GM19452 (cell line): ENCODE measurements around the gene TGM1.
A peak's percentile ranks its signal among the peaks of the same experiment; 100 is the strongest.

Source experiments
- ATAC-seq: cut with Tn5 transposase; IDR thresholded peaks from one replicate; pipeline ENCODE4 v1.9.1; 2021; ENCODE audit not compliant: unreplicated experiment

TGM1 gene

DNA sequence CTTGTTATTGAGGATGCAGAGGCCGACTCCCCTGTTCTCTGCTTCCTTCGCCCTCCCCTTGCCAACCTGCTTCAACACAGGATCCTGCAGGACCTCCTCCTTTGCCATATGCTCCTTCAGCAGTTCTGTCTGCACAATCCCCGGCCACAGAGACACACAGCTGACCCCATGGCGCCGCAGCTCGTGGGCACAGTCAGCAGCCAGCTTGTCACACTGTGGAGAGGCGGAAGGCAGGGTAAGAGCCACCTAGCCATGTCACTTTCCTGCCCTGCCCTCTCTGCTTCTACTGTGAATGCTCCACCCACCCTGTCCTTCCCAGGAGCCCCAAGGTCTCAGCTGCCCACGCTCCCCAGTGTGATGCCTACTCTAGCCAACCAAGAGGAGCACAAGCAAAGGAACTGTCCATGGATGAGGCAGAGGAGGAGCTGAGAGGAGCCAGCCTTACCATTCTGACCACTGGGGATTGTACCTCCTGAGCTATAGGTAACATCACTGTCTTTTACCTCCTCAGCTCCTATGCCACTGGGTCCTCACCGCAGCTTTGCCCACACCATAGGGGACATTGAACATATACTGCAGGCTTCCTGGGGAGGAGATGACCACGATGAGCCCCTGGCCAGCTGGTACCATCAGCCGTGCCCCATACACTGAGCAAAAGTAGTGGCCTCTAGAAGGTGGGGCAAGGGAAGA, 29.3 kb upstream of the TGM1 start:
- ATAC-seq: no peak

DNA sequence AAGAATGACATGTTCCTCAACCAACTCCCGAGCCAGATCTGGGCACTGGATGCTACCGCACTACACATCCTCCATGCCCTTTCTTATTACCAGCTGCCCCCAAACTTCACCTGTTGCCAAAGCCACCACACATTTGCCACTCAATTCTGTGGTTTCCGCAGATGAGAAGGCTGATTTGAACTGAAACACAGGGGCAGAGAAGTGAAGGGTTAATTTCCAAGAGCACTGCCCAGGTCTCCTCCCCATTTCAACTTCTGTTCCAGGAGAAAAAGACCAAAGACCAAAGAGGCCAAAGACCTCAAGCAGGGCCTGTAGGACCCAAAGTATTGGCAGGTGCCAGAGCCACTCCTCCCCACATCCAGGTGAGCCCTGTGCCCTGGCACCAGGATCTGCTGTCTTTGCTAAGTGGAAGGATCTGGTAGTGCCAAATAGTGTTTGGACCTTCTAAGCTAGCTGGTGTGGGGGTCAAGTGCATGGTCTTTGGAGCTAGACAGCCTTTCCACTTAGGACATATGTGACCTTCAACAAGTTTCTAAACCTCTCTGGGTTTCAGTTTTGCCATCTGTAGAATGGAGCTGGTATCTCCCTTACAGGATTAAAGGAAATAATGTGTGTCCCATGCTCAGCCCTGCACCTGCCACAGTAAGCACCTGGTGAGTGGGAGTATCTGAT, 28.6 kb upstream of the TGM1 start:
- ATAC-seq: no peak

DNA sequence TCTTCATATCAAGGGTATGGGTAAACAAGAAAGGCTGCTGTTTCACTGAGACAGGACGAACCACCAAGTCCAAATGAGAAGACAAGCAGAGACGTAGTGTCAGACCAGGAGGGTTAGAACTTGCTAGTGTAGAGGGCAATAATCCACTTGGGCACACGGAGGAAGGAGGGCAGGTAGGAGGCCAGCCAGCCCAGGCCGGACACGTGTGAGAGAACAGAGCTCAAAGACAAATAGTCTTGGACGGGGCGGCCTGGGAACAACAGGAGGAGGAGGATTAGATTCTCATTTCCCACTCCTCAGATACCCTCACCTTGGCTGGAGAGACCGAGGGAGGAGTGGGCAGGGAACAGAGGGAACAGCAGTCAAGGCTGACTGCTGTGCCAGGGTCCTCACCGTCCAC, 27.8 kb upstream of the TGM1 start:
- ATAC-seq: no peak

DNA sequence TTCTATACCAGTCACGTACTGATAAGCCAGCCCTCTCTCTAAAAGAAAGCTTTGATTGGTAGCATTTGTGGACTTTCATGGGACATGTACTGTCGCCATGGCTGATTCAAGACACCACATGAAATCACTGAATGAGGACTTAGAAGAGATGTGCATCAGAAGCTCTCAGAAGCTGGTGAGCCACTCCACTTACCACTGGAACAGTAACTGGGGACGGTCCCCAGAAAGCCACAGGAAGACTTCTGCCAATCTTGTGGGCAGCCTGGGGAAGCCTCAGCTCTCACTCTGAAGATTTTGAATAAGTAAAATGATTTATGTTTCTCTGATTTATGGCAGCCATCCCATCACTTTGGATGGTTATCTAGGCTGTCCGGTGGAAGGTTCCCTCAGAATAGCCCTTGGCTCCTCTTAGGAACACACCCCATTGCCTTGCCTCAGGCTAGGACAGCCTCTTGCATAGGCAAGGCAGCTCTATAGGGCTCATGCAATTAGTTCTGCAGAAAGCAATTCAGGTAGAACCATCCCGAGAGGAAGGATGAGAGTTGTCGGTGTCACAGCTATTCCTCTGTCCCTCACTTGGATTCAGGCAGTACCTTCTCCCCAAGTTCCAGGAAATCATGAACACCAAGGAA, 26.8 kb upstream of the TGM1 start:
- peak; percentile 78 for ATAC-seq

DNA sequence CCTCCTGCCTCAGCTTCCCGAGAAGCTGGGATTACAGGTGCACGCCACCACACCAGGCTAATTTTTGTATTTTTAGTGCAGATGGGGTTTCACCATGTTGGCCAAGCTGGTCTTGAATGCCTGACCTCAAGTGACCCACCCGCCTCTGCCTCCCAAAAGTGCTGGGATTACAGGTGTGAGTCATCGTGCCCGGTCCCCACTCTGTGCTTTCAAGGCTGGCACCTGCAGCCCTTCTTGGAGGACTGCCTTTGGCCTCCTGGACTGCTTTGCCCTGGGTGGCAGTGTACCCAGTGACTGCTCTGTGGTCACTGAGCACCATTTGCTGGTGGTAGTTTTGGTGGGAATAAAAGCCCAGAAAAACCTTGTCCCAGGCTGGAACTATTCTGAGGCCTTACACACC, 24.0 kb upstream of the TGM1 start:
- ATAC-seq: no peak

DNA sequence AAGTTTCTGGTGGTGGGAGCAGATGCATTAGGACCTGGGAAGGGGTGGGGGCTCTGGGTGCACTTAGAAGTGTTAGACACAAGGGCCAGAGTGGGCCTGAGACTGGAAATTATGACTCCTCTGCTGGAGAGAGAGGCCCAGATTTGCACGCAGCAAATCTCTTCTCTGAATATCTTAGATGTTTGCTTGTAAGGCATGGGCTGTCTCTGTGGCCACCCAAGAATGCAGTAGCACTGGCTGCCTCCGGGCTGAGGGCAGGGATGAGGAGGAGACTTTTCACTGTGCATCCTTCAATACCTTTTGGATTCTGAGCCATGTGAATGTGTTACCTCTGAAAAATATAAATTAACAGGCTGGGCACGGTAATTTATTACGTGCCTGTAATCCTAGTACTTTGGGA, 22.4 kb upstream of the TGM1 start:
- ATAC-seq: no peak

DNA sequence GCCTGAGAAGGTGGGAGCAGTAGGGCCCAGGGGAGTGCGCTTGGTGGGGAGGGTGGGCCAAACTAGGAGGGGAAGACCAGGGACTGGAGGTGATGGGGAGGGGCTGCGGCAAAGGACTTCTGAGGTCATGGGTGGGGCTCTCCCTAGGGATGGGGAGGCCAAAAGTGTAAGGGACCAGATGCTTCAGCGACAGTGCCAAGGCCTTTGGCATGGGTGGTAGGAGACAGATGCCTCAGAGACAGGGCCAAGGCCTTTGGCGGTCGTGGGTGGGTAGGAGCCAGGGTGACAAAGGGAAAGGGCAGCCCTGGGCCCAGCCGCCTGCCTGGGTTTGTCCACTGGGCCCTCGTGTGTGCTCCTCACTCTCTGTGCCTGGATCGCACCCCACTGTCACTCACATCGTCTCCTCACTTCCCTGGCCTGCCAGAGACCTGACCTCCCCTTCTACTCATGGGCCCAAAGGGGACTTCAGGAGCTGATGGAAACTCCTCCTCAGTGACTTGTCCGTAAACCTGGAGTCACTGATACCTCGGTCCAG, 21.6 kb upstream of the TGM1 start:
- ATAC-seq: no peak

DNA sequence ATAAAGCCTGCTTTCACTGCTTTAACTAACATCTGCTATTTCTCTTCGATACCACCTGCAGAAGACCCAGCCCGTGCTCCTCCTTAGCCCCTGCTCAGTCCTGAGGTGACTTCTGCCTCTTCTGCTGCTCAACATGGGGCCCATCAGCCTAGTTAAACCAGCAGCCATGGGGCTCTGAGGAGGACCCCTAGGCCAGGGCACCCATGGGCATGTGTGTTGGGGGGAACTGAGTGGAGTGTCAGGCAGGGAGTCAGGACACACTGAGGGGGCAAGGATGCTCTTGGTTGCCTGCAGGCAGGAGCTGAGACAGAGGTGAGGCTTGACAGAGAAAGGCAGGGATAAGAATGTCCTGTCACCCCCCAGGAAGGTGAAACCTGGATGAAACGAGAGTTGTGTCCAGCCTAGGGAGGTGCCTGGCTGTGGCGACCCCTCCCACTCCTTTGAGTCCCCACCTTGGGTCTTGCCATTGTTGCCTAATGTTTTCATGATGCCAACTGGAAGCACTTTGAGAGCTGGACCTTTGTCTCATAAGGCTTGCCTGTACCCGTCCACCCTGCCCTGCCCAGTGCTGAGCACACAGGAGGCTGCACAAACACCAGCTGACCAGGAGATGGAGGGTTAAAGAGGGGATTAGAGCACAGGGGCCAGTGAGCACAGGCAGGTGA, 21.0 kb upstream of the TGM1 start:
- no peak for ATAC-seq

DNA sequence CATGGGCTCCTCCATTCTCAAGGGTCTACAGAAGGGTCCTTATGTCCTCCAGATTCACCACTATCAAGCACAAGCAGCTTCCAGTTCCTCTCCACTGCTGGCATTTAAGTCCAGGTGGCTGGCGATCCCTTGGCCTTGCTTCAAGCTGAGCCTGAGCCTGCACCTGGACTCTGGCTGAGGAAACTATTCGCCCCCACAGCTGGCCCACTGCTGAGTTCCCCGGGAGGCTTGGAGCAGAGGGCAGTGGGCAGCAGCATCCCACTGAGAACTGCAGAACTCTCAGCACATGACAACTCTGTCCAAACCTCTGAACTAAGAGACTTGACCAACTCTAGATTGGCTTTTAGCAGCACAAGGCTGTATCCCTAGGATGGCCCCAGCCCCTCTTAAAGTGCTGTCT, 19.8 kb upstream of the TGM1 start:
- no peak for ATAC-seq

DNA sequence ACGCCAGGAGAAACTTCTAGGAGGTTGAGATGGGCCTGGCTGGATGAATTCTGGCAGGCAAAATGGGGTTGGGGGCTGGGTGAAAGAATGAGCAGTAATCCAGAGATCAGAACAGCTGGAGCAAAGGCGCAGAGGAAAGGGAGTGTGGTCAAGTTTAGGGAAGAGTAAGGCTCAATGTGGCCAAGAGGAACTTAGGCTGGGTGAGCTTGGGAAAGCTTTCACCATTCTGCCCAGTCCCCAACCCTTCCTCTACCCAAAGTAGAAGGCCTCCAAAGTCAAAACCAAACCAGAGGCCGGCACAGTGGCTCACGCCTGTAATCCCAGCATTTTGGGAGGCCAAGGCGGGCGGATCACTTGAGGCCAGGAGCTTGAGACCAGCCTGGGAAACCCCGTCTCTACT, 18.7 kb upstream of the TGM1 start:
- no peak for ATAC-seq

DNA sequence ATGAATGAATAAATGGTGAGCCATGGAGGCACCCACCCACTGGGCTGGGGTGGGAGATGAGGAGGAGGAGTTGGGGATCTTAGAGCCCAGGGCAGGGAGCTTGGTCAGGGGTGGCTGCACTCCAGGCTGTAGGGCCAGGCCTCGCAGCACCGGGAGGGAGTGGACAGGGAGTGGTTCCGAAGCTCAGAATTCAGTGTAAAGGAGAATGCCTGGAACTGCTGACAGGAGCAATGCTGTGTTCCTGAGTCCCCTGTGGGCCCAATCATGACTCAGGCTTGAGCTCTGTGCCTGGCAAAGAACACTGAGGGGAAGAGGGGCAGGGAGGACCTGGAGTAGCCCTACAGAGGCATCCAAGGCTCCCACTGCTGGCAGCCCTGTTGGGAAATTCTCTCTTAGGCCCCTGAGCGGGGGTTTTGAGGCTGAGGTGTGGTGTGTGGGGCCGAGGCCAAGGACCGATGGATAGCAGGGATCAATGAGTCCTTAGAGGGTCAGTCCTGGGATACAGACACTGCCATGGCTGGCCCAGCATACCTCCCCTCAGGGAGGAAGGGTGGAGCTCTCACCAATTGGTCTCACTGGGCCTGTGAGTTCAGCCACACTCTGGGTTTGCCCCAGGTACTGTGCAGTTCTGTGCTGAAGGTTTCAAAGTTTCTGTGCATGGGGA, 18.0 kb upstream of the TGM1 start:
- ATAC-seq: no peak

DNA sequence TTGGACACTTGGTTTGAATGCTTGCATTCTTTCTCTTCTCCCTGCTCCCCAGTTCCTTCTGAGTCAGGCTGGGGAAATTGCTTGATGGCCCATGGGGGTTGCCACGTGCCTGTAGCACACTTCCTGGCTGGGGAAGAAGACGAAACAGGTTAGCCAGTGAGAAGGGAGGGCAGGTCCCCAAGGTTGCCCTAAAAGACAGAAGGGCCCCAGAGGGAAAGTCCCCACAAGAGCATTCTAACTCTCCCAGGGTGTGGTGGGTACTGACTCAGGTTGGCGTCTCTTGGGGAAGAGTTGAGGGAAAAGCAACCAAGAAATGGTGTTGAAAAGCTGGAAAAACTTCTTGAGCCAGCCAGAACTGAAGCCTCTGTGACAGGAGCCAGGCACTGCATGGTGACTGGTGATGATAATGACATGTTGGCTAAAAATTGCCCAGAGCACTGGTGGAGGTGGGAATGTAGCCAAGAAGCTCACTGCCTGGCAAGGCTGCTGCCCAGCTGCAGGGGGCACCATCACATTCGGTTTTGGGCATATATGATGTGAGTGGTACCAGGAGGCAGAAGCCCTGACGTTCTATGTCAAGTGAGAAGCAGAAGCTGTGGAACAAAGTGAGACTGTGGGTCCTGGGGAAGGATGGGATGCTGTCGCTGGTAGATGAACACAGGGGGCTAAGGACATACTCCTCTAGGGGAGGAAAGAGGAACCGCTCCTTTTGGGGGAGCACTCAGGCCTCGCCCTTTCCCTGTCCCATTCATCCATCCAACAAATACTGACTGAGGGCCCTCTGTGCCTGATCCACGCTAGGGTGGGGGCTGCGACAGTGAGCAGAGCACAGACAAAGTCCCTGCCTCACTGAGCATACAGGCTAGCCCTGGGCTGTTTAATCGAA, 16.6 kb upstream of the TGM1 start:
- ATAC-seq: peak; percentile 57

DNA sequence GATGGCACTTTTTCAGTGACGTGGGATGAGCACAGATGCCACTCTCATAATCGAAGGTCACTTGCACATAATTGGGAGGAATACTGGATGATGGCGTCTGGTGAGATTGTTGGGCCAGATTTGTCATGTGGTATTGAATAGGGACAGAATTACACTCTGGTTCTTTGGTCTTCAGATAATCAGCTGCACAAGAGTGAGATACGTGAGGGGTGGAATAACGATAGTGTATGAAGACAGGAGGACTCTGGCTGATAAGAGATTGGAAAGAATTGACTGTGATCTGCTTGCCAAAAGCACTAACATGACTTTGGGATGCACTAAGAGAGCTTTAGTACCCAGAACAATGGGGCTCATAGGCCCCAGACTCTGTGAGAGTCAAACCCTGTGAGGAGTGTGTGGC, 15.4 kb upstream of the TGM1 start:
- no peak for ATAC-seq

DNA sequence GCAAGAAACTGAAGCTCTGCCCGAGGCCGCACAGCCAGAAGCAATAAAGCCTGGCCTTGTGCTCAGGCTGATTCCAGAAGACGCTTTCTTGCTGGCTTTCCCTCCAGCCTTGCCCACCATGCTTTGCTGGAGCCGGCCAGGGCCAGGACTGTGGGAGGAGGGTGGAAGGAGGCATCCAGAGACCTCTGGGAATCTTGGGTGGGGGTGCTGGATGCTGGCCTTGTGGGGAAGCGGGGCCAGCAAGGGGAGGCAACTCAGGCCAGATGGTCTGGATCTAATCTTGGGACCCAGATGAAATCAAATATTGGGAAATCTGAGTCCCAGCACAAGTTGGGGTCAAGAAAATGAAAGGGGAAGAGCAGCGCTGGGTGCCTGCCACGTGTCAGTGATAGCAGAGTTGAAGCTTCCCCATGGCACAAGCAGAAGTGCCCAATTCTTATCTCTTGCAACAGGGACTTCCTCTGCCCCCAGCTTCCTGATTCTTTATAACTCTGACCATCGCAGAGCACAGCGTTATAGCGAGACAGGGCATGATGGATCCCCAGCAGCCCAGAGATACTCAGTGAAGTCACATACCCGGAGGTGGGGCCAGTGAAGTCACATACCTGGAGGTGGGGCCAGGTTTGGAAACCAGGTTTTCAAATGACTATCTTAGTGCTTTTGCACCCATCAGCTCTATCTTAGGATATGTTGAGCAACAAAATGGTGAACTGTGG, 14.8 kb upstream of the TGM1 start:
- no peak for ATAC-seq

DNA sequence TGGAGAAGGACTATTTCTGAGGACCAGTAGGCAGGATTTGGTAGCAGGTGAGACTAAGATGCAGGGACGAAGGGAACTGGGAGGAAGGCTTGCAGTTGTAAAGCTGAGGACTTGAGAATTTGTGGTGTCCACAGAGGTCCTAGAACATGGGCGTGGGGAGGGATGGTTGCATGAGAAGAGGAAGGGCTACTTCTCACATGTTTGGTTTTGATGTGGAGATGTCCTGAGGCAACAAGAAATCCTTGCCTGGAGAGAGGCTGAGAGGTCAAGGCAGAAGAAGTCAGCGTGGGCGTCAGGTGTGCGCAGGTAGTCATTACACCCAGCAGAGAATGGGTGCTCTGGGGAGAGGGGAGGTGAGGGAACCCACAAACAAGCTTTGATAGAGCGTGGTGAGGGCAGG, 14.1 kb upstream of the TGM1 start:
- ATAC-seq: no peak

DNA sequence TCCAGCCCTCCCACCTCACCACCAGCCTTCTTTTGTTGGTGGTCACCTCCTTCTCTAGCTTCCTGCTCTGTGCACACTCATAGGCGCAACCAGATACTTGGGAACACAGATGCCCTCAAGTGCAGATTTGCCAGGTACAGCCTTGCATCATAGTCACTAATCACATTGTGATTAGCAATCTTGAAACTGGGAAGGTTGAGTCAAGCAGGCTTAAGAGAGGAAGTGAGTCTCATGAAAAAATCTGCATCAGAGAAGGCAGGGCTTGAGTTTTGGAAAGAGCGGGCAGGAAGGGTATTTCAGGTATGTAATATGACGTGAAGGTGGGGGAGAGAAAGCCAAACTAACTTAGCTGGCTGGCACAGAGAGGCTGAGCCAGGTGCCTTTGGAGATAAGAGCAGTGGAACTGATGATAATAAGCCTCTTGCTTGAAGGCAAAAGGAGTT, 11.1 kb upstream of the TGM1 start:
- peak; percentile 41 for ATAC-seq

DNA sequence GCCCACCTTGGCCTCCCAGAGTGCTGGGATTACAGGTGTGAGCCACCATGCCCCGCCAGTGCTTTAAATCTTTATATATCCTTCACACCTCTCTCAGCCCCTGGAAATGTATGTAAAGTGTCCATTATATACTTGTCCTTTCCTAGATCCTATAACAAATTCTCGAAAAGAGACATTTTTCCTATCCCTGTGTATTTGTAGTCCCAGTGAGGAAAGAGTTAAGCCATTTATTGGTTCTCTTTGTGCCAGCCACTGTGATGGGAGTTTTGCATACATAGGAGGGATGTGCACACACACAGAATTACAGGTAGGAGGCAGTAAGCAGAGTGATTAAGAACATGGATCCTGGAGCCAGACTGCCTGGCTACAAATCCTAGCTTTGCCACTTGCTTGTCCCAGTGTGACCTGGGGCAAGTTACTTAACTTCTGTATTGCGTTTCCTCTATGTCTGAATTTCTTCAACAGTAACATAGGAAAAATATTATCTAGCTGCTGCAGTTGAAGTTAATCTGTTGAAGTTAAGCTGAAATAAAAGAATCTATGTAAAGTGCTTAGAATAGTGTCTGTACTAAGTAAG, 10.5 kb upstream of the TGM1 start:
- ATAC-seq: no peak

DNA sequence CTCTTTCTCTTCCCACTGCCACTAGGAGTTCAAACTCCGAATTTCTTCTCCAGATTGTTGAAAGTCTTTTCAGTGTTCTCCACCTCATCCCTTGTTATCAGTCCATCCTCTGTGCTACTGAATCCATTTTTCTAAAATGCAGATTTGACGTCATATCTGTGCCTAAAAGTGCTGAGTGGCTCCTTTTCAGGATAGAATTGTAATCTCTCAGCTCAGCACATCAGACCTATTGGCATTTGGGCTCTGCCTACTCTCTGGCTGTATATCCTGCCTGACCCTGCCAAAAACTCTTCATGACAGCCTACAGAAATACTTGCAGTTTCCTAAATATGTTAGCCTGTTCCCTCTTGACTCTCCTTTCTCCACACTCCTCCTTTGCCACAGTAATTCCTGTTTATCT, 9.5 kb upstream of the TGM1 start:
- no peak for ATAC-seq

DNA sequence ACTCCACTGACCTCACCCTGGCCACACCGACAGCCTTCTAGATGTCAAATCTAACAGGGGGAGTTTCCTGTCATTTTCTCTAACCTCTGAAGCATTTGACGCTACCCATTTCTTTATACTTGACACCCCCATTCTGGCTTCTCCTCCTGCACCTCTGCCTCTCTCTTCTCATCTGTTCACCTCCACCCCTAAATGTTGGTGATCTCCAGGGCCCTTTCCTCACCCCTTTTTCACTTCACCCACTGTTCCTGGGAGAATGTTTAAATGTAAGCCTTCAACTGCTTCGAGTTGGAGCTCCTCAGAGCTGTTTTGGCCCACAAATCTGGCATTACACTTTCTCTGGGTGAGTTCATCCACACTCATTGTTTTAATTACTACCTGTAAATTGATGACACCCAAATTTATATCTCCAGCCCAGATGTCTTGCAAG, 8.9 kb upstream of the TGM1 start:
- no peak for ATAC-seq
